ENCODE measurements around the gene STRN3.

- no peak for TF ChIP-seq CTCF (IDR thresholded peaks at IDR 0.05)
- TF ChIP-seq POLR2A (IDR thresholded peaks at IDR 0.05): no peak
Observed at GRCh38 chr14:30938617-30939016, 87.6 kb downstream of the STRN3 start.

Data from right lobe of liver (tissue), 4 donors.